Measurements from ENCODE around the gene ZNF205. TPM values are rescaled to one million over a fixed set of nuclear protein-coding genes. Genes with fewer than 3 reads are reported as not detected.

ZNF205 gene
- total and polyA plus RNA-seq, 2 of the 8 experiments (the other 6 are each of a cell fraction or from before 2014, with no cell fraction given), result 19.1 to 19.9 TPM

- H2BK20ac ChIP-seq (ENCODE audit: low read length), result no peak overlapping the region
- peaks cover 0 to 6% (median 5%) of the 10 kb centered on the region in 4 experiments; a peak in 6 of 7 replicates for H3K4me1 ChIP-seq (replicated peaks in 1 of 4; ENCODE audit: control insufficient read depth in 3 of 4, insufficient read depth in 4 of 4, low read length in 3 of 4)
- H2BK15ac ChIP-seq (ENCODE audit: low read length), result no peak overlapping the region
- no peak overlapping the region for H3K23ac ChIP-seq (ENCODE audit: insufficient read length)
- no peaks in the 10 kb centered on the region for H3K27me3 ChIP-seq (replicated peaks in 1 of 4; ENCODE audit: control insufficient read depth in 3 of 4, extremely low read depth in 1 of 4, insufficient read depth in 3 of 4, low read length in 3 of 4)
- no peaks in the 10 kb centered on the region for H3K9me3 ChIP-seq (ENCODE audit: insufficient read depth in 2 of 2, low read depth in 1 of 2, low read length in 1 of 2)
- DNase-seq (ENCODE audit: low read depth in 1 of 2, low spot score in 2 of 2) (no peak), FAIRE-seq (no peak)
- no peak overlapping the region for H3K56ac ChIP-seq (replicated peaks; ENCODE audit: insufficient read length, low read depth, low read length)
- no peak overlapping the region for H3K4me3 ChIP-seq (ENCODE audit: extremely low read depth in 1 of 4, insufficient read depth in 2 of 4, low read depth in 3 of 4, low read length in 4 of 4)
- H4K20me1 ChIP-seq (replicated peaks in 1 of 2; ENCODE audit: control insufficient read depth in 1 of 2, insufficient read depth in 2 of 2, low read length in 2 of 2), result peaks cover 10 to 12% of the 10 kb centered on the region in 2 experiments
- ChIA-PET POLR2A (ENCODE audit: partially characterized antibody) (interaction anchor here (1.0 to 1.1 kb wide), 3 partner anchors 9 to 37 kb away, joined by 3 to 5 read pairs (median 4); no protein-coding TSS in a partner anchor), CTCF (ENCODE audit: partially characterized antibody) (interaction anchor here (1.9 to 2.8 kb wide), 2 partner anchors 26 to 54 kb away, joined by 5 to 16 read pairs; no protein-coding TSS in a partner anchor)
- 80% methylated on average over 1 of the region's 1 CpG; no CpG with 5 or more reads in 1 of the 2 experiments for WGBS, 2 experiments (ENCODE audit: extremely low coverage in 1 of 2, insufficient coverage in 1 of 2, insufficient read length in 1 of 2, insufficient replicate concordance in 2 of 2, low coverage in 1 of 2, low lambda C conversion rate in 2 of 2, missing lambda C conversion rate in 1 of 2)
- H3K79me1 ChIP-seq (ENCODE audit: low read depth, low read length), result peaks cover 3% of the 10 kb centered on the region
- no peak overlapping the region for H3K18ac ChIP-seq (ENCODE audit: extremely low read depth, low read length)
- no peak overlapping the region for H2BK12ac ChIP-seq (ENCODE audit: low read depth, low read length)
- no peak overlapping the region for H3K14ac ChIP-seq (ENCODE audit: insufficient read length)
- H2BK120ac ChIP-seq (replicated peaks; ENCODE audit: low read depth, low read length), result no peak overlapping the region
- H3K27ac ChIP-seq (ENCODE audit: low read depth, low read length), result no peak overlapping the region
- H3K36me3 ChIP-seq (ENCODE audit: control insufficient read depth in 2 of 4, insufficient read depth in 4 of 4, low read length in 3 of 4), result peaks cover 7 to 18% (median 11%) of the 10 kb centered on the region in 4 experiments; a peak in 7 of 8 replicates
- H3K23me2 ChIP-seq (ENCODE audit: low read depth, low read length), result no peaks in the 10 kb centered on the region
- no peak overlapping the region for H2AK5ac ChIP-seq (ENCODE audit: low read depth, low read length)
- H3K4me2 ChIP-seq (ENCODE audit: insufficient read depth in 1 of 2, low read depth in 2 of 2, low read length in 2 of 2), result no peak overlapping the region
- H2AFZ ChIP-seq (ENCODE audit: low read length), result no peak overlapping the region
- no peak overlapping the region for H4K91ac ChIP-seq (replicated peaks; ENCODE audit: insufficient read length, low read length)
- H2BK5ac ChIP-seq (ENCODE audit: low read depth, low read length), result no peak overlapping the region
- H4K5ac ChIP-seq (ENCODE audit: insufficient read length, low read depth, low read length), result no peak overlapping the region
- no peak overlapping the region for H3K9ac ChIP-seq (replicated peaks in 1 of 4; ENCODE audit: extremely low read depth in 1 of 4, low read depth in 3 of 4, low read length in 3 of 4)
- no peaks in the 10 kb centered on the region; a peak in 1 of 4 replicates for H3K79me2 ChIP-seq (ENCODE audit: control insufficient read depth in 1 of 2, insufficient read depth in 2 of 2, low read length in 2 of 2)
- no peak overlapping the region for H3K4ac ChIP-seq (replicated peaks; ENCODE audit: insufficient read length, low read depth, low read length)
- no peak overlapping the region for H4K8ac ChIP-seq (ENCODE audit: extremely low read depth, insufficient read depth, low read length)
- TF ChIP-seq SP4 (IDR thresholded peaks at IDR 0.05; ENCODE audit: low read length), result no peak
- no peak for TF ChIP-seq YY1 (IDR thresholded peaks at IDR 0.05; ENCODE audit: low read depth, low read length)
- no peak for TF ChIP-seq SUZ12 (IDR thresholded peaks at IDR 0.05; ENCODE audit: low read length)
- TF ChIP-seq TAF7 (optimal IDR thresholded peaks at IDR 0.05; ENCODE audit: borderline replicate concordance, low read depth, low read length), result no peak
- TF ChIP-seq RXRA (IDR thresholded peaks at IDR 0.05; ENCODE audit: insufficient read depth, low read depth, low read length), result no peak
- TF ChIP-seq KDM4A (IDR thresholded peaks at IDR 0.05; ENCODE audit: low read depth, low read length, severe bottlenecking), result no peak
Observed at GRCh38 chr16:3084491-3084890, 27.9 kb upstream of the ZNF205 start.

Measured in H1 (cell line).